Endothelial cell of umbilical vein (primary cell): Measurements from ENCODE around the gene LHX4.

Source experiments
- CTCF ChIP-seq, 2 donors: IDR thresholded peaks; 1 replicate in 1 of 2; 2 replicates in 1 of 2; pipeline ENCODE4 v1.5.1; 2011; ENCODE audit warnings: low read length in 2 of 2, mild to moderate bottlenecking in 2 of 2, moderate library complexity in 2 of 2, control low read depth in 1 of 2, inconsistent platforms in 1 of 2, low read depth in 1 of 2; ENCODE audit not compliant: insufficient read depth in 1 of 2; ENCODE audit errors: extremely low read depth in 1 of 2
- EZH2 ChIP-seq: IDR thresholded peaks from 2 replicates; pipeline ENCODE4 v1.6.1; 2012; ENCODE audit warnings: borderline replicate concordance, low read depth, mild to moderate bottlenecking, moderate library complexity, low read length, inconsistent platforms; ENCODE audit not compliant: severe bottlenecking
- FOS ChIP-seq: IDR thresholded peaks from 2 replicates; pipeline ENCODE4 v1.6.1; 2011; ENCODE audit warnings: mild to moderate bottlenecking, low read length, moderate library complexity, borderline replicate concordance; ENCODE audit not compliant: insufficient read depth
- GATA2 ChIP-seq: IDR thresholded peaks from 2 replicates; pipeline ENCODE4 v1.7.0; 2011; ENCODE audit warnings: low read depth, mild to moderate bottlenecking, moderate library complexity, mixed read lengths, low read length; ENCODE audit not compliant: insufficient read length, insufficient read depth
- MYC ChIP-seq: IDR thresholded peaks from one replicate; pipeline ENCODE4 v1.6.1; 2011; ENCODE audit warnings: mild to moderate bottlenecking, low read depth, low read length

GRCh38 chr1:180201451-180202200 lies 28.4 kb upstream of the LHX4 start:
- TF ChIP-seq FOS (no peak), CTCF (IDR thresholded peaks at IDR 0.05; ENCODE audit: extremely low read depth in 1 of 2, insufficient read depth in 1 of 2, low read depth in 1 of 2, low read length in 2 of 2) (no peak), MYC (no peak), GATA2 (no peak), EZH2 (no peak)
